Gastrocnemius medialis (tissue), 4 donors: Measurements from ENCODE around the gene C2orf76.

Source experiments
- CTCF ChIP-seq, 5 experiments: fragments of 450-650 bp in 3 of 5; fragments of 200-600 bp in 2 of 5; sonication (generic) in 2 of 5; IDR thresholded peaks in 4 of 5; conservative IDR thresholded peaks in 1 of 5; 1 replicate in 4 of 5; 2 replicates in 1 of 5; pipeline ENCODE4 v1.5.1; 2016 to 2019; ENCODE audit warnings: antibody characterized with exemption in 5 of 5, mild to moderate bottlenecking in 3 of 5, moderate library complexity in 3 of 5
- POLR2A ChIP-seq, 2 donors: fragments of 450-650 bp; IDR thresholded peaks; one replicate each; pipeline ENCODE4 v1.6.1; 2017; ENCODE audit warnings: antibody characterized with exemption in 2 of 2, mild to moderate bottlenecking in 2 of 2, moderate library complexity in 2 of 2

GRCh38 chr2:119256582-119256921, 110.1 kb downstream of the C2orf76 start:
- TF ChIP-seq CTCF (IDR thresholded peaks at IDR 0.05 in 4 of 5, conservative IDR thresholded peaks at IDR 0.05 in 1 of 5), result no peak
- TF ChIP-seq POLR2A (IDR thresholded peaks at IDR 0.05), result no peak
